ENCODE results near the gene LMAN2.

DNA sequence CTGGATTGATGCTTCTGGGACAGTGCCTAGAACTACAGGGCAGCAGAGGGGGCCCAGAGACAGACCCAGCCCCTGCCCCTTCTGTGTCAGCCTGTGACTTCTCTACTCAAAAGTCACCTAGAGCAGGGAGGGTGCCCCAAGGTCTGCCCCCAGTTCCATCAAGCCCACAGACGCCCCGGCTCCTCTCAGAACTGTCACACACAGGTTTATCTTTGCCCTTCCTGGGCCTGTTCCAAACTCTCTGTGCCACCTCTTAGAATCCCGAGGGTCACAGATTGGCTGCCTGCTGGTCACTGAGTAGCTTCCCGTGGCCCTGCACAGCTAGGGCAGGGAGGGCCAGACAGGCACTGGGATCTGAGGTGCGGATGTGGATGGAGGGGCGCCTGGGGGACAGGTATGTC, 8.0 kb upstream of the LMAN2 start:
- no peak for TF ChIP-seq POLR2AphosphoS5 (IDR thresholded peaks at IDR 0.05; ENCODE audit: borderline replicate concordance, low read depth, low read length)
- TF ChIP-seq EZH2 (IDR thresholded peaks at IDR 0.05) = no peak
- no peak for TF ChIP-seq FOXP2 (optimal IDR thresholded peaks at IDR 0.05; ENCODE audit: control extremely low read depth, extremely low read length, insufficient read depth)
